ENCODE data around the gene C1orf35. TPM values are rescaled to one million over a fixed set of nuclear protein-coding genes. Genes with fewer than 3 reads are reported as not detected.
"Not testable (repeated sequence)": the region's sequence is repeated elsewhere in the genome, so short reads cannot be mapped to it uniquely, and the experiment has no call there.

Gene C1orf35
- total and polyA plus RNA-seq, 5 donors: 6.3 to 8.6 (median 7.9) TPM

DNA sequence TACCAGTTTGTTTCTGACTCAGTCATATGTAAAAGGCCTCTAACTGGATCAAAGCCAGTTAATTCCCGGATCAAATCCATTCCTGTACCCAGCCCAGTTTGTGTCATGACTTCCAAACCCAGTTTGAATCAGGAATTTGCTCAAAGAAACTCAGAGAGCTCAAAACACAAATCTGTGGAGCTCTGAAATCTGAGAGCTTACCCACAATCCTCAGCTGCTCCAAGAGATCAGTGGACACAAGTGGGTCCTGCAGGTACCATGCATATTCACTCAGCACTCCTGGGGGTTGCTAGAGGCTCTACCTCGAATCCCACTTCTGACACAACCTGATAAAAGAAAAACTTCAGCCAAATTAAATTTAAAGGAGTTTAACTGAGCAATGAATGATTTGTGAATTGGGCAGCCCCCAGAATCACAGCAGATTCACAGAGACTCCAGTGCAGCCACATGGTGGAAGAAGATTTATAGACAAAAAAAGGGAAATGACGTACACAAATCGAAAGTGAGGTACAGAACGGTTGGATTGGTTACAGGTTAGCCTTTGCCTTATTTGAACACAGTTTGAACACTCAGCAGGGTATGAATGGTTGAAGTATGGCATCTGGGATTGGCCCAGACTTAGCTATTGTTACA, 17.8 kb upstream of the C1orf35 start:
- DNase-seq (no peak), ATAC-seq (no peak)
- no peak overlapping the region for H3K27ac ChIP-seq (ENCODE audit: low read length)
- H3K4me3 ChIP-seq (ENCODE audit: low read length): no peak overlapping the region
- WGBS: 72% methylated on average over 5 of the region's 5 CpGs
- intact Hi-C loops (cut with DNase I): no loop called here
- H3K27me3 ChIP-seq (ENCODE audit: control insufficient read depth, insufficient read depth): no peaks in the 10 kb centered on the region
- H3K9me3 ChIP-seq (ENCODE audit: control insufficient read depth, low read length): no peaks in the 10 kb centered on the region
- no peaks in the 10 kb centered on the region for H3K4me1 ChIP-seq (ENCODE audit: control insufficient read depth, insufficient read depth, low read length)

DNA sequence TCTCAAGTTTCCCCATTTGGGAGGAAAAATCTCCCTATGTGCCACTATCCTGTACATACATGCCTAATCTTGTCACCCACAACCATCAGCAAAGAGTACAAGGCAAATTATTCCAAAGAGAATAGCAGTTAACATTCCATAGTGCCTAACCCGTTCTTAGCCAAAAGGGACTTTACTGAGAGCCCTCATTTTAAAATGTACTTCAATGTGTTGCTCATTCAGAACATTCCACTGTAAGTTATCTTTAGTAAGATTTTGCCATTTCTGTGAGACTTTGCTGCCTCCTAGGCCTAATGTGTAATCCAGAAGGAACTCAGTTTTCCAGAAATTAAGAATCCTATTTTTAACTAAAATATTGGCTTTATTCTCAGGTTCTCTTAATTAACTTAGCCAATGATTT, 17.2 kb upstream of the C1orf35 start:
- Histone ChIP-seq H3K9me3 (ENCODE audit: control insufficient read depth, low read length) (no peaks in the 10 kb centered on the region), H3K27ac (ENCODE audit: low read length) (no peak overlapping the region), H3K4me3 (ENCODE audit: low read length) (no peak overlapping the region), H3K27me3 (ENCODE audit: control insufficient read depth, insufficient read depth) (no peaks in the 10 kb centered on the region), H3K4me1 (ENCODE audit: control insufficient read depth, insufficient read depth, low read length) (no peaks in the 10 kb centered on the region)
- ATAC-seq (no peak), DNase-seq (no peak)
- 66% methylated on average over 1 of the region's 1 CpG for WGBS
- intact Hi-C loops (cut with DNase I): no loop called here

DNA sequence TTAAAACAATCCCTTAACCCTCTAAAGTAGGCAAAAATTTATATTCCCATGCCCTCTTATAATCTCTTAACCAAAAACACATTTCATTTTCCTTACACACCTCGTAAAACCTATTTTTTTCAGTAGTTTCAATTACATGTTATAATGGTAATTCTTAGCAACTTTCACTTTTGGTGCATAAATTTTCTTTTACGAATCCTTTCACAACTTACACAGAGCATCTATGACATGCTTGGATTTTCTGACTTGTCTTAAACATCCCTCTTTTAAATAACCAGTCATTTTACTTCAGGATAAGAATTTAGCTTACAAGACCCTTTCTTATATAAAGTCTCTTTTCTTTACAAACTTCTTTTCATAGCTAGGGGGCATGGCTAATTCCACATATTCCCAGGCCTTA, 14.9 kb upstream of the C1orf35 start:
- no peak for ATAC-seq
- intact Hi-C loops (cut with DNase I): loop anchor here in 1 of 4 donors (5.0 kb wide), 1 partner anchor 284 kb away; no protein-coding TSS in a partner anchor

GRCh38 chr1:228117335-228117734, 14.2 kb upstream of the C1orf35 start:
- Histone ChIP-seq H3K4me1 (ENCODE audit: control insufficient read depth, insufficient read depth, low read length) (no peaks in the 10 kb centered on the region), H3K9me3 (ENCODE audit: control insufficient read depth, low read length) (no peaks in the 10 kb centered on the region), H3K4me3 (ENCODE audit: low read length) (no peak overlapping the region), H3K27ac (ENCODE audit: low read length) (no peak overlapping the region), H3K27me3 (ENCODE audit: control insufficient read depth, insufficient read depth) (no peaks in the 10 kb centered on the region)
- DNase-seq: no peak
- WGBS: 97% methylated on average over 4 of the region's 4 CpGs
- ATAC-seq: no peak
- intact Hi-C loops (cut with DNase I): loop anchor here in 1 of 4 donors (5.0 kb wide), 1 partner anchor 285 kb away; no protein-coding TSS in a partner anchor

More for the DNA sequence above, 14.9 kb upstream of the C1orf35 start:
- no peak for DNase-seq
- WGBS: 75% methylated on average over 2 of the region's 2 CpGs
- Histone ChIP-seq H3K9me3 (ENCODE audit: control insufficient read depth, low read length) (no peaks in the 10 kb centered on the region), H3K27ac (ENCODE audit: low read length) (no peak overlapping the region), H3K4me1 (ENCODE audit: control insufficient read depth, insufficient read depth, low read length) (no peaks in the 10 kb centered on the region), H3K27me3 (ENCODE audit: control insufficient read depth, insufficient read depth) (no peaks in the 10 kb centered on the region), H3K4me3 (ENCODE audit: low read length) (no peak overlapping the region)

DNA sequence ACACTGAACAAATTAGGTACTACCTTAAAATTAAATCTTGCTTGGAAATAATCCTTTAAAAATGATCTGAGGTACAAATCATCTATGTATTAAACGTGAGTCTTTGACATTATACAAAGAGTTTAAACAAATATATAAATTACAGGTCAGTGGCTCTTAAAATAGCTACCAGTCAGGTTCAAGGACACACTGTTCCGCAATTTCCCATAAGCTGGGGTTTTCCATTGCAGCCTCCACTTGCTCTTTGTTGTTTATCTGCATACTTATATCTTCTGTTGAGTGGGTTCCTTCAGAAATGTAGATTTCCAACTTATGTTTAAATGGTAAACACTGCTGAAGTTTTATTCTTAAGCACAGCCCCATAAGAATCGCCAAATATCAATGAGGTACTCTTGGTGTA, 11.7 kb upstream of the C1orf35 start:
- DNase-seq: no peak
- Histone ChIP-seq H3K4me1 (ENCODE audit: control insufficient read depth, insufficient read depth, low read length) (no peaks in the 10 kb centered on the region), H3K9me3 (ENCODE audit: control insufficient read depth, low read length) (no peaks in the 10 kb centered on the region), H3K27ac (ENCODE audit: low read length) (no peak overlapping the region), H3K4me3 (ENCODE audit: low read length) (no peak overlapping the region), H3K27me3 (ENCODE audit: control insufficient read depth, insufficient read depth) (no peaks in the 10 kb centered on the region)
- intact Hi-C loops (cut with DNase I): loop anchor here in 1 of 4 donors (5.0 kb wide), 1 partner anchor 287 kb away; no protein-coding TSS in a partner anchor
- 77% methylated on average over 3 of the region's 3 CpGs for WGBS
- ATAC-seq: no peak

DNA sequence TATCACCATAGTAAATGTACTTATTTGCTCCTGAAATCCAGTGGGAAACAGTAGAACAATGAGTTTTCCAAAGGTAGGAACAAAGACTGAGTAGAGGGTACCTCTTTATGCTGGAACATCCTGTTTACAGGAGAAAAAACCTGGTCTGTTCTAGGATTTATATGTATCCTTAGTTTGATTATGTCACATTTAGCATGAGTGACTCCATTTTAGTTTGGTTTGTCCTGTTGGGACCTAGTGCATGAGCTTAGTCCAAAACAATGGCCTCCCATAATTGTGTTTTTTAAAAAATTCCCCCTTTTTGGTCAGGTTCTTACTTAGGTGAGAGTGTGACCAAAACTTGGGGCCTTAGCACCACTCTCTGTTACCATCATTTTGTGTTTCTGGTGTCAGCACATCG, 9.5 kb upstream of the C1orf35 start:
- DNase-seq (no peak), ATAC-seq (no peak)
- H3K4me3 ChIP-seq (ENCODE audit: low read length): no peak overlapping the region
- H3K9me3 ChIP-seq (ENCODE audit: control insufficient read depth, low read length): no peaks in the 10 kb centered on the region
- intact Hi-C loops (cut with DNase I): no loop called here
- H3K4me1 ChIP-seq (ENCODE audit: control insufficient read depth, insufficient read depth, low read length): peaks cover 3% of the 10 kb centered on the region
- no peaks in the 10 kb centered on the region for H3K27me3 ChIP-seq (ENCODE audit: control insufficient read depth, insufficient read depth)
- H3K27ac ChIP-seq (ENCODE audit: low read length): no peak overlapping the region
- 83% methylated on average over 1 of the region's 1 CpG for WGBS

- intact Hi-C loops (cut with DNase I): no loop called here
- ATAC-seq: no peak
These were observed 9.0 kb upstream of the C1orf35 start for GRCh38 chr1:228112167-228112566.

DNA sequence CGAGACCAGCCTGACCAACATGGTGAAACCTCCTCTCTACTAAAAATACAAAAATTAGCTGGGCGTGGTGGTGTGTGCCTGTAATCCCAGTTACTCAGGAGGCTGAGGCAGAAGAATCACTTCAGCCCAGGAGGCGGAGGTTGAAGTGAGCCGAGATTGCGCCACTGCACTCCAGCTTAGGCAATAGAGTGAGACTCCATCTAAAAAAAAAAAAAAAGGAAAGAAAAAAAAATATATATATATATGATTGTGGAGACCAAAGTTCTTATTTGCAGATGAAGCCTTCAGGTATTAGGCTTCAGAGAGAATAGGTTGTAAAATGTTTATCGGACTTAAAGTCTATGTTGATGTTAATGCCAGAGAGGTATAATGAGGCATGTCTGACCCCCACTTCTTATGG, 8.2 kb upstream of the C1orf35 start:
- H3K4me1 ChIP-seq (ENCODE audit: control insufficient read depth, insufficient read depth, low read length); H3K4me3 ChIP-seq (ENCODE audit: low read length); H3K27me3 ChIP-seq (ENCODE audit: control insufficient read depth, insufficient read depth); H3K9me3 ChIP-seq (ENCODE audit: control insufficient read depth, low read length); ATAC-seq; DNase-seq; intact Hi-C loops (cut with DNase I); H3K27ac ChIP-seq (ENCODE audit: low read length): not testable (repeated sequence)
- WGBS: 95% methylated on average over 6 of the region's 6 CpGs

More at GRCh38 chr1:228112167-228112566, 9.0 kb upstream of the C1orf35 start:
- Histone ChIP-seq H3K27ac (ENCODE audit: low read length) (no peak overlapping the region), H3K9me3 (ENCODE audit: control insufficient read depth, low read length) (no peaks in the 10 kb centered on the region), H3K4me1 (ENCODE audit: control insufficient read depth, insufficient read depth, low read length) (peaks cover 3% of the 10 kb centered on the region), H3K4me3 (ENCODE audit: low read length) (no peak overlapping the region), H3K27me3 (ENCODE audit: control insufficient read depth, insufficient read depth) (no peaks in the 10 kb centered on the region)
- WGBS: 92% methylated on average over 7 of the region's 7 CpGs
- DNase-seq: no peak

DNA sequence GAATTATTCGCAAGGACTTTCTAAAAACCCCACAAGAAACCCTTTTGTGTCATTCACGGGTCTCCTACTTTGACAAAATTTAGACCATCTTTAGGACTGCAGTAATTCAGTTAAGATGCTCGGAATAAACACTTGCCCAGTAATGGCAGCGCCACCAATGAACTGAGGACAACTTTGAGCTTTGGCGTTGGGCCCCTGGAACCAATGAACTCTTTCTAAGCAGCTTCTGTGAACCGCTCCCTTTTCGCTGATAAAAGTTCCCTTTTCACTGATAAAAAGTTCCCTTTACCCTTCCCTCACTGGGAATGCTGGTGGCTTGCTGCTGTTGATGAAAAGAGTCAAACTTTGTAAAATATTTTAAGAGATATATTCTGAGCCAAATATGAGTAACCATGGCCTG, 7.4 kb upstream of the C1orf35 start:
- no peaks in the 10 kb centered on the region for H3K9me3 ChIP-seq (ENCODE audit: control insufficient read depth, low read length)
- no peaks in the 10 kb centered on the region for H3K27me3 ChIP-seq (ENCODE audit: control insufficient read depth, insufficient read depth)
- H3K4me3 ChIP-seq (ENCODE audit: low read length): no peak overlapping the region
- H3K4me1 ChIP-seq (ENCODE audit: control insufficient read depth, insufficient read depth, low read length): peaks cover 3% of the 10 kb centered on the region
- ATAC-seq (no peak), DNase-seq (peak in 1 of 3 donors; percentile 62)
- intact Hi-C loops (cut with DNase I): no loop called here
- no peak overlapping the region for H3K27ac ChIP-seq (ENCODE audit: low read length)
- WGBS: 82% methylated on average over 7 of the region's 7 CpGs

GRCh38 chr1:228109962-228110488, 6.9 kb upstream of the C1orf35 start:
- peaks cover 3% of the 10 kb centered on the region for H3K4me1 ChIP-seq (ENCODE audit: control insufficient read depth, insufficient read depth, low read length)
- H3K9me3 ChIP-seq (ENCODE audit: control insufficient read depth, low read length): no peaks in the 10 kb centered on the region
- WGBS: 37% methylated on average over 15 of the region's 15 CpGs
- no peaks in the 10 kb centered on the region for H3K27me3 ChIP-seq (ENCODE audit: control insufficient read depth, insufficient read depth)
- H3K4me3 ChIP-seq (ENCODE audit: low read length): peak overlapping the region; percentile 55
- ATAC-seq: peak in 1 of 2 donors; percentile 1
- H3K27ac ChIP-seq (ENCODE audit: low read length): peak overlapping the region; percentile 20
- peak in 2 of 3 donors; percentile 63 to 64 for DNase-seq
- intact Hi-C loops (cut with DNase I): no loop called here

DNA sequence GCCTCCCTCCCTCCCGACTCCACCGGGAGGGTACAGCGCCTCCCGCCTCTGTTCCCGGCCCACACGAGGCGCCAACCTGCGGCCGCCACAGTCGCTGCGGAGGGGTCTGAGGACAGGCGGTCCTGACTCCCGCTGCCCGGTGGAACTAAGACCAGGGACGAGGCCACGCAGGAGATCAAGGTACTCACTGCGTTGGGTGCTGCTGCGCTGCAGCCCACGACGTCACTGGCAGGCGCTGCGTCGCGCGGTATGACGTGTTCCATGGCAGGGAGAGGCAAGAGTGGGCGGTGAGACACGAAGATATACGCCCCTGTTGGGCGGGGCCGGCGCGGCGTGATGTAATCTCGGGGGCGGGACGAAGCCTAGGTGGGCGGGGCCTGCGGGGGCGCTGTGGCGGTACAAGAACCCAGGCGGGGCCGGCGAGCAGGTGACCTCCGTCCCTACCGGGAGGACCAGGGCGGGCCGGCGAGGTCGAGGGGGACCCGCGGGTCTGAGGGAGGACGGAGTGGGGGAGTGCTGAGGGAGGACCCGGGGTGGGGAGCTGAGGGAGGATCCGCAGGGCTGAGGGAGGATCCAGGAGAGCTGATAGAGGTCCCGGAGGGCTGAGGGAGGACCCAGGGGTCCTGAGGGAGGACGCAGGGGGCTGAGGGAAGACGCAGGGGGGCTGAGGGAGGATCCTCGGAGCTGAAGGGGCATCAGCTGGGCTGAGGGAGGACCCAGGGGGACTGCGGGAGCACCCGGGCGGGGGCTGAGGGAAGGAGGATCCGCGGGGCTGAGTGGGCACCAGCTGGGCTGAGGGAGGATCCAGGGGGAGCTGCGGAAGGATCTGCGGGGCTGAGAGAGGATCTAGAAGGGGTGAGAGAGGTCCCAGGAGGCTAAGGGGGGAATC, 6.2 kb upstream of the C1orf35 start, which contains the start of gene MRPL55:
Gene MRPL55 (minus strand): TSS at position 227 of the 889 bp plus-strand sequence. CDS start 1,039 bp downstream, outside the sequence.
- WGBS: under 1% methylated on average over 66 of the region's 66 CpGs
- DNase-seq (peak; percentile 97 to 99 (median 99)), ATAC-seq (peak; percentile 95 to 96)
- Histone ChIP-seq H3K4me3 (ENCODE audit: low read length) (peak within 1 kb of the TSS; percentile 55), H3K4me1 (ENCODE audit: control insufficient read depth, insufficient read depth, low read length) (peaks cover 3% of the 10 kb centered on the region), H3K27me3 (ENCODE audit: control insufficient read depth, insufficient read depth) (no peaks in the 10 kb centered on the region), H3K9me3 (ENCODE audit: control insufficient read depth, low read length) (no peaks in the 10 kb centered on the region), H3K27ac (ENCODE audit: low read length) (peak within 1 kb of the TSS; percentile 31)
- intact Hi-C loops (cut with DNase I): no loop called here
